Neural crest cell (in vitro differentiated cells): ENCODE measurements around the gene DIDO1. TPM values are rescaled to one million over a fixed set of nuclear protein-coding genes. Genes with fewer than 3 reads are reported as not detected.

Experiments used
- DNase-seq: peaks from one replicate; pipeline ENCODE4 v3.0.0; 2021; ENCODE audit warnings: low read depth, mixed read lengths, low spot score
- H3K27ac Mint-ChIP-seq: one replicate; pipeline ENCODE4 v1.8.0; 2021; ENCODE audit warnings: mild to moderate bottlenecking, mixed read lengths; ENCODE audit not compliant: unreplicated experiment
- H3K27me3 Mint-ChIP-seq: 2 replicates; pipeline ENCODE4 v1.8.0; 2021; ENCODE audit warnings: low read depth, mild to moderate bottlenecking, mixed read lengths
- H3K36me3 Mint-ChIP-seq: 2 replicates; pipeline ENCODE4 v1.8.0; 2021; ENCODE audit warnings: low read depth, mild to moderate bottlenecking, mixed read lengths
- H3K4me1 Mint-ChIP-seq: 2 replicates; pipeline ENCODE4 v1.8.0; 2021; ENCODE audit warnings: mixed read lengths
- H3K4me3 Mint-ChIP-seq: one replicate; pipeline ENCODE4 v1.8.0; 2021; ENCODE audit warnings: mild to moderate bottlenecking, mixed read lengths
- H3K9me3 Mint-ChIP-seq: 2 replicates; pipeline ENCODE4 v1.8.0; 2021; ENCODE audit warnings: mixed read lengths
- total RNA-seq: library from RNA; stranded (reverse); gene quantifications from 2 replicates; pipeline ENCODE4 v1.2.1, GENCODE V29; 2021
- TF ChIP-seq, protein P1 (sequence below): fragments of 200-600 bp; sonication (generic); conservative IDR thresholded peaks from 2 replicates; pipeline ENCODE4 v1.5.0; 2021; ENCODE audit warnings: antibody characterized with exemption, mild to moderate bottlenecking

The DIDO1 gene
- total RNA-seq, 1 donor from 2014 or later: 72.0 TPM

DNA sequence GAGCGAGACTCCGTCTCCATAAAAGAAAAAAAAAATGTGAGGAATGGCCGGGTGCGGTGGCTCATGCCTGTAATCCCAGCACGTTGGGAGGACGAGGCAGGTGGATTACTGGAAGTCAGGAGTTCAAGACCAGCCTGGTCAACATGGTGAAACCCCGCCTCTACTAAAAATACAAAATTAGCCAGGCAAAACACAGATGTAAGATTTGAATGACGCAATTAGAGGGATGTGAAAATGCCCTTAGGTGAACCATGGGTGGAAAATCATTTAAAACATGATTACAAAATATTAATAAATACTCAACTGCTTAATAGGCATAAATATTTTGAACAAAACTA, 88.5 kb downstream of the DIDO1 start:
- DNase-seq: no peak
- no peak overlapping the region for H3K4me3 Mint-ChIP-seq
- TF ChIP-seq, protein P1, sequence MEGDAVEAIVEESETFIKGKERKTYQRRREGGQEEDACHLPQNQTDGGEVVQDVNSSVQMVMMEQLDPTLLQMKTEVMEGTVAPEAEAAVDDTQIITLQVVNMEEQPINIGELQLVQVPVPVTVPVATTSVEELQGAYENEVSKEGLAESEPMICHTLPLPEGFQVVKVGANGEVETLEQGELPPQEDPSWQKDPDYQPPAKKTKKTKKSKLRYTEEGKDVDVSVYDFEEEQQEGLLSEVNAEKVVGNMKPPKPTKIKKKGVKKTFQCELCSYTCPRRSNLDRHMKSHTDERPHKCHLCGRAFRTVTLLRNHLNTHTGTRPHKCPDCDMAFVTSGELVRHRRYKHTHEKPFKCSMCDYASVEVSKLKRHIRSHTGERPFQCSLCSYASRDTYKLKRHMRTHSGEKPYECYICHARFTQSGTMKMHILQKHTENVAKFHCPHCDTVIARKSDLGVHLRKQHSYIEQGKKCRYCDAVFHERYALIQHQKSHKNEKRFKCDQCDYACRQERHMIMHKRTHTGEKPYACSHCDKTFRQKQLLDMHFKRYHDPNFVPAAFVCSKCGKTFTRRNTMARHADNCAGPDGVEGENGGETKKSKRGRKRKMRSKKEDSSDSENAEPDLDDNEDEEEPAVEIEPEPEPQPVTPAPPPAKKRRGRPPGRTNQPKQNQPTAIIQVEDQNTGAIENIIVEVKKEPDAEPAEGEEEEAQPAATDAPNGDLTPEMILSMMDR: no peak
- no peak overlapping the region for H3K27ac Mint-ChIP-seq
- H3K27me3 Mint-ChIP-seq: no peaks in the 10 kb centered on the region
- H3K9me3 Mint-ChIP-seq: no peaks in the 10 kb centered on the region
- peaks cover 7% of the 10 kb centered on the region for H3K4me1 Mint-ChIP-seq
- no peaks in the 10 kb centered on the region for H3K36me3 Mint-ChIP-seq

DNA sequence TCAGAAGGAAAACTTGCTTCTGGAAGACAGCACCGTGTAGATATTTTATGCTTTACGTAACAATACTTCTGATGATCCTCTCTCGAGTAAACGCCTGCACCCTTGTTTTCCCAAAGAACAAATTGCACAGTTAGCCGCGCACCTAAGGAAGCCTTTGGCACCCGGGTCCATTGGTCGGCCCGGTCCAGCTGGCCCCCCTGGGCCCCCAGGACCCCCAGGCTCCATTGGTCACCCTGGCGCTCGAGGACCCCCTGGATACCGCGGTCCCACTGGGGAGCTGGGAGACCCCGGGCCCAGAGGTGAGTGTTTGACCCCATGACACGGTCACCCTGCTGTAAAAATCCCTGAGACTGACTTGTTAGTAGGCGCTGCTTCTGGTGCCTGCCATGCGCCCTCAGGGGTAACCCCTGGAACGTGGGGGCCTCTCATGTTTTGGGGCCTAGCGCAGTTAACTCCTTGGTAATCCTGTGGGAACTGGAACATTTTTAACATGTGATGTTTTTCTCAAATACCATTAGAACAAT, 89.3 kb downstream of the DIDO1 start:
- Mint-ChIP-seq H3K4me3 (no peak overlapping the region), H3K4me1 (peaks cover 14% of the 10 kb centered on the region), H3K36me3 (no peaks in the 10 kb centered on the region), H3K9me3 (no peaks in the 10 kb centered on the region), H3K27me3 (no peaks in the 10 kb centered on the region), H3K27ac (no peak overlapping the region)
- no peak for DNase-seq
- TF ChIP-seq, protein P1: no peak

DNA sequence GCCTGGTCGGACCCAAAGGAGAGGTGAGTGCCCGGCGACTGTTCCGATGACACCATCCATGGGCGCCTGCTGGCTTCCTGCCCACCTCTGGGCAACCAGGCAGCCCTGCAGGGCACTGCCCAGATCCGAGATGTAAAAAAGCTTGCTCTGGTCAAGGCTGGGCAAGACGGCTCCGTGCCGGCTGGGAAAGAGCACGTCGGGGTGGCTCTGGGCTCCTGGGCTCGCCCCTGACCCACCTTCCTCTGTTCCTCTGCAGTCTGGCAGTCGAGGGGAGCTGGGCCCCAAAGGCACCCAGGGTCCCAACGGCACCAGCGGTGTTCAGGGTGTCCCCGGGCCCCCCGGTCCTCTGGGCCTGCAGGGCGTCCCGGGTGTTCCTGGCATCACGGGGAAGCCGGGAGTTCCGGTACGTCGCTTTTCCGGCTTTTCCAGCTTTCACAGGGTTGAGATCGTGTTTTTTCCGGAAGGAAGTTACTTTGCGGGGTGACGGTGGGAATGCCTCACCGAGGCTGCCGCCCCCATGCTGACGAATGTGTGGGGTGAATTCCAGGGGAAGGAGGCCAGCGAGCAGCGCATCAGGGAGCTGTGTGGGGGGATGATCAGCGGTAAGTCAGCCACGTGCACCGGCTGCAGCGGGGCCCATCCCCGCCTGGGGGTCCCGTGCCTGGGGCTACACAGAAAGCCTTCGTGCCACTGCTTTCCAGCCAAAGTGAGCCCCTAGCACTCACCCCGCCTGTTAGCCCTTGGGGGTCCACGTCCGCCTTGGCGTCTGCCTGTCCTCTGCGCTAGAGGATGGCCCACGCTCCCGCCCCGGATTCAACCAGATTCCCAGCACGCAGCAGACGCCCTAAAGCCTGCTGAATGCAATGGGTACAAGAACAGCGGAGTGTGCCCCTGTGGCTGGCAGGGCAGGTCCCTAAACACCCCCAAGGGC, 90.1 kb downstream of the DIDO1 start:
- Mint-ChIP-seq H3K36me3 (no peaks in the 10 kb centered on the region), H3K4me1 (peaks cover 18% of the 10 kb centered on the region), H3K9me3 (no peaks in the 10 kb centered on the region), H3K27ac (no peak overlapping the region), H3K4me3 (no peak overlapping the region), H3K27me3 (no peaks in the 10 kb centered on the region)
- TF ChIP-seq, protein P1: no peak
- DNase-seq: no peak

DNA sequence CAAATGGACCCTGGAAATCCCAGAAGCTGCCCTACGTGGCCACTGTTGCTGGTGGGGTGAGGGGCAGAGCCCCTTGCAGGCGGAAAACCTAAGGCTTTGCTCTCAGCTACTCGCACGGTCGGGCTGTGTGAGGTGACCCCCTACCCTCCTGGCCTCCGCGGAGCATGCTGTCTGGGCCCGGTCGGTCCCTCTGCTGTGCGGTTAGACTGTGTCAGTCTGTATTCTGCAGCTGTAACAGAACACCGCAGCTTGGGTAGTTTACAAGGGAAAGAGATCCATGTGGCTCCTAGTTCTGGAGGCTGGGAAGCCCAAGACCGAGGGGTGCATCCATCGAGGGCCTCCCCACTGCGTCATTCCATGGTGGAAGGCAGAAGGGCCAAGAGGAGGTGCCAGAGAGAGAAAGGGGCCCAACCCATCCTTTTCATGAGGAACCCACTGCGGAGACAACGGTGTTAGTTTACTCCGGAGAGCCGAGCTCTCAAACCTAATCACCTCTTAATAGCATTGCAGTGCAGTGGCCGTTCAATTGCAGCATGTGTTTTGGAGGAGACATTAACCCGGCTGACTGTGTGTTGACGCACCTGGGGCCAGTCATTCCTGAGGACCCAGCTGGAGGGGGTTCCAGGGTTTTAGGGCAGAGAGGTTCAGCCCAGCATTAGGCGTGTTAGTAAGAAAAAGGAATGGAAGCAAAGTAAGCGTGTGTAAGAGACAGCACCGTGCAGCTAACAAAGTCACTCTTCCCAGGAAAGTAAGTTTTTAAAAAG, 91.2 kb downstream of the DIDO1 start:
- Mint-ChIP-seq H3K4me1 (peaks cover 16% of the 10 kb centered on the region), H3K36me3 (no peaks in the 10 kb centered on the region), H3K27ac (peak overlapping the region; percentile 27), H3K27me3 (no peaks in the 10 kb centered on the region), H3K4me3 (no peak overlapping the region), H3K9me3 (no peaks in the 10 kb centered on the region)
- DNase-seq: no peak
- TF ChIP-seq, protein P1: no peak

DNA sequence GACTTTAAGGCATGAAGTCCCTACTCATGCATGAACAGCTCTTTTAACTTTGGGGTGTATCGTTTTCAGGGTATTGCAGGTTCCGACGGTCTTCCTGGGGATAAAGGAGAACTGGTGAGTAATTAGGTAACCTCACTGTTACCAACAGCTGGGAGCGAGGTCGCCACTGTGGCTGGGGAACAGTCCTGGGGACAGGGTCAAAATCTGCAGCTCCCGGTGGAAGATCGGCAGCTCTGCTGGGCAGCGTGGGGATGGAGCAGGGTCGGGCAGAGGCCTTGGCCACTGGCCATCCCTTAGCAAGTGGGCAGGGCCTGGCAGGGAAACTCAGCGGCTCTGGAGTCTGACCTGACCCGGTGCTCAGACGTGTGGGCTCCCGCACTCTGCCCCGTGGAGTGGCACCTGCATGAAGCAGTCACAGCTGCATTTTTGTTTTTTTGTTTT, 93.3 kb downstream of the DIDO1 start:
- Mint-ChIP-seq H3K36me3 (no peaks in the 10 kb centered on the region), H3K27ac (peak overlapping the region; percentile 75), H3K27me3 (no peaks in the 10 kb centered on the region), H3K9me3 (no peaks in the 10 kb centered on the region), H3K4me1 (peaks cover 16% of the 10 kb centered on the region), H3K4me3 (no peak overlapping the region)
- DNase-seq: no peak
- TF ChIP-seq, protein P1: no peak
